HG02759 (cell line): Measurements from ENCODE around the gene CPLX1.
"Not testable (repeated sequence)": the region's sequence is repeated elsewhere in the genome, so short reads cannot be mapped to it uniquely, and the experiment has no call there.

Experiments
- ATAC-seq: cut with Tn5 transposase; IDR thresholded peaks from one replicate; pipeline ENCODE4 v1.9.1; 2021; ENCODE audit warnings: mild to moderate bottlenecking, moderate library complexity; ENCODE audit not compliant: unreplicated experiment

CPLX1 gene

DNA sequence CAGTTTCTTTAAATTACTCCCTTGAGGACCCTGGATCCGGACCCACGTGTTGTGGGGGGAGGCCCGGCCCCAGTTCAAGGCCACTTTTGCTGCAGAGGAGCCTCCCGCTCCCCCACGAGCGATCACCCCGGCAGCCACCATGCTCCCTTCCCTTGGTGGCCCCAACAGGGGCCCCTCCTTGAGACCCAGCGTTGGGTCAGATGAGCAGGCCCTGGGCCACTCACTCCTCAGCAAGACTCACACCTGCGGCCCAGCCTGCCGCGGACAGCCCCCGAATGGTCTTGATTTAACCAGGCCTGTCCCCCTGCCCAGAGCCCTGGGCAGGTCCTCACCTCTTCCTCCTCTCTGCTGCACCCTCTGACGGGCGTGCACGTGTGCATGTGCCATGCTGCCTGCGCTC lies 4.3 kb downstream of the CPLX1 start:
- no peak for ATAC-seq

DNA sequence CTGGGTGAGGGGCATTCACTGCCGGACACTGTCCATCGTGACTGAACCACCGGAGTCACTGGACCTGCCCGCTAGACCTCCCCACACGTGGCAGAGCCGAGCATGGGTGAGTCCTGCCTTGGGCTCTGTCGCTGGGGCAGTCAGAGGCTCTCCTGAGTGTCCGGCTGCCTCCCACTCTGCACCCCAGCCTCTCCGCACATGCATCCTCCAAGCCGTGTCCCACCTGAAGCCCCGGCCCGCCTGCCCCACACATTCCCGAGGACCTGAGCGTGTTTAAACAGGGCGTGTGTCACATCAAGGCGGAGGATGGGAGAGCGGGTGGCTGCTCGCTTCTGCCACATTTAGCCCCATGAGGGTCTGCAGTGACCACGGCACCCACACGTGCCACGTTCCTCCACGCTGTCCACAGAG lies 4.7 kb downstream of the CPLX1 start:
- no peak for ATAC-seq

DNA sequence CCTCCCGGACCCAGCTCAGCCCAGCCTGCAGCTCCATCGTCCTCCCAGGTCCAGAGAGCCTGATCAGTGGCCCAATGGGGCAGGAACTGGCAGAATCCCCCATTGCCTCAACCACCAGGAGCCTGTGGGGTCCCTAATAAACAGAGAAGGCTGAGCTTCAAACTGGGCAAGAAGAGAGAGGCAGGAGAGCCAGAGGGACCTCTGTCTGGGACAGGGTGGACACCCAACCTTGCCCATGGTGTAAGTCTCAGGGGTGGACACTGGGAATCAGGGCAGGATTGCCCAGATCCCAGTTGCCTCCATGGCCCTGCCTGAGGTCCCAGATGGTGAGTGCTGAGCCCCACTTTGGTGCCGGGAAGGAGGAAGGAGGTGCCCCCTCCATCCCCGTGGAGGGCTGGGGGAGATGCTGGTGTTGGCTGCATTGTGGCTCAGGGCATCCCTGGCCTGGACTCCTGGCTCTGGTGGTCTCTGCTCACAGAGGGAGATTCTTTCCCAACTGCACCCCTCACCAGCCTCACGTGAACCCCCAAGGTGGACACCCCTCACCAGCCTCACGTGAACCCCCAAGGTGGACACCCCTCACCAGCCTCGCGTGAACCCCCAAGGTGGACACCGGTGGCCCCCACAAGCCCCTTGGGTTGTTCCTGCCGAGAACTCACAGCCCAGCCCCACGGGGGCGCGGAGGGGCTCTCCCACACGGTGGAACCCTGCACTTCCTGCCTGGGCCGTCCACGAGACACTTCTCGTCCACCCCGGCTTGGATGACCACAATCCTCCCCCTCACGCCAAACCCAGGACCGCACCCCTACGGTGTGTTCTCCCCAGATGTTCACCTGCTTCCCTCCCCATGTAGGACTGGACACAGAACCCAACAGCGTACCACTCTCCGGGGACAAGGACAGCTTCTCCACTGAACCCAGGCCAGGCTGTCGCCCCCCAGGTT lies 5.4 kb downstream of the CPLX1 start:
- ATAC-seq: no peak

DNA sequence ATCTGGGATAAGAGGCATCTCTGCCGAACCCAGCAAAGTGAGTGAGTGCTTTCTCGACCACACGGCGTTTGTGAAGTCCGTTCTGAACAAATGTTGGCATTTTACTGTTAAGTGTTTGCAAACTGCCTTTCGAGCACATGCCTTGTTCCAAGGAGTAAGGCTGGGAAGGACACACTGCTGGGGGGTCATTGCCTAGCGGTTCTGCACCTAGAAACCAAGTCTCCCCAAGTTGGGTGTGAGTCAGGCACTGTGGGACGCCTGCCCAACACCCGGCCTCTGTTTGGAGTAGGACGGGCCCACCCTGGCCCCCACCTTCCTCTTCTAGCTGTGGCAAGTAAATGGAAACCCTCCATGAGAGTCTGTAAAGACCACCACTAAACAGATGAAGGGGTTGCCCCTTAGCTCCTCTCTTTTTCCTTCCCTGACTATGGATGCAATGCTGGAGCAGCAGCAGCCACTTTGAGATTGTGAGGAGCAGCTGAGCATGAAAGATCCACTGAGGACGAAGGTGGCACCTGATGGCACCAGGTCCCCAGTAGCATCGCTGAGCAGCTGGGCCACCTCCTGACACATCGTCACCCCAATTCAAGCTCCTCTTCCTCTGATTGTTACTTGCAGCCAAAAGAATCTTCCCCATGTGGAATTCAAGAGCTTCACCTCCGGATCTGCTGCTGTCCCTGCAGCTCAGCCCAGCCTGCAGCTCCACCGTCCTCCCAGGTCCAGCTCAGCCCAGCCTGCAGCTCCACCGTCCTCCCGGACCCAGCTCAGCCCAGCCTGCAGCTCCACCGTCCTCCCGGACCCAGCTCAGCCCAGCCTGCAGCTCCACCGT lies 6.3 kb downstream of the CPLX1 start:
- no peak for ATAC-seq

DNA sequence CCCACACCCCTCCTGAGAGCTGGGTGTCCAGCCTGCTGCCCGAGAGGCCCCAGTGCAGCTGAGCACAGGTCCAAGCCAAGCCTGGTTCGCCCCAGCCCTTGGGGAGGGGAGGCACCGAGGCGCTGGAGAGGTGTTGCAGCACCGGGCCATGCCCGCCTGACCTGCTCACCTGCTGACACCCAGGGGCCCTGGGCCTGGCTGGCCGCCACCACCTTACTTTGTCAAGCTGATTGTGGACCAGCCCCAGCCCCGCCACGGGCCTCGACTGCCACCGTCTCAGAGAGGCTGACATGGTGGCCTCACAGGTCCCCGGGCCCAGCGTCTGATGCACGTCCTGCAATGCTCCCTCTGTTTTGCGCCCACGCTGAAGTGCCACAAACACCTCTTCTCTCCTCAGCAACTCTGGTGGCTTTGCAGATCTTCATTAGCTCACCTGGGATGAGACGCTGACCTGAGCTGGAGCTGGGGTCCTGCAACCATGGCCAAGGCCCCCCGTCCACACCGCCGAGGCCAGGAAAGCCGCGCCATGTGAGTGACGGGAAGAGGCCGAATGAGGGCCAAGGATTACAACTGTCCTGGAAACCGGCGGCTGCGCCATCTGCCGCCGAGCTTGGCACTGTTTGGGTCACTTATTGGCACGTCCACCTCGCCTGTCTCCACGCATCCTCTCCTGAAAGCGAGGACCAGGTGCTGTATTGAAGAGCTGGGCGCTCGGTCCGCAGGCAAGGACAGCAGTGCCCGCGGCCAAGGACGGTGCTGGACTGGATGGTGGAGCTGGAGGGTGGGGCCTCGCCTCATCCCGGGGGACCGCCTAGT lies 7.6 kb downstream of the CPLX1 start:
- no peak for ATAC-seq

DNA sequence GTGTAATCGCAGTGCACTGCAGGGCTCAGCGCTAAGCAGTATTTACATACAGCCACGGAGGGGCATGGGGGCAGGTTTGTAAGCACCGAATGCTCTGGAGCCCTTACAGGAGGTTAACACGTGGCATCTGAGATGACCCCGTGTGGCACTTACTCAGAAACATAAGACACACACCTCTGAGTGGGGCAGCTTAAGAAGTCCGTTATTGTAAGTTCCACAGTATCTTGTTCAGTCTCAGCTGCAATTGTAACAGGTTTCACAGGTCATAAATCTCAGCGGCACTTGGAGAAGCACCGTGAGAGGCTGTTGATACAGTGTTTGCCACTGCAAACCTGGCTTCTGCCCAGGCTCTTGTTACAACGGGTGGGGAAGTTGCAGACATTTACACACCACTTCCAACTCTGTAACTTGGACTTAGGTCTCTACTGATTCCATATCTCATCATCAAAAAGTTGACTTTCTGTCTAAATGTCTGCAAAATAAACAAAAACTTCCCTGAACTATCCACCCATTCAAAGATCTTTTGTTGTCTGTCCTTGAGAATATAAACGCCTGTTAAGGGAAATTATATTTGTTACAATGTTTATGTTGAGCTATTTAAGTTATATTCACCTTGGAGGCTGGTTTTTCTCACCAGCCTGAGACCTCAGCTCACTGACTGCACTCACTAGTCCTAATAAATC lies 10.3 kb downstream of the CPLX1 start:
- ATAC-seq: no peak

DNA sequence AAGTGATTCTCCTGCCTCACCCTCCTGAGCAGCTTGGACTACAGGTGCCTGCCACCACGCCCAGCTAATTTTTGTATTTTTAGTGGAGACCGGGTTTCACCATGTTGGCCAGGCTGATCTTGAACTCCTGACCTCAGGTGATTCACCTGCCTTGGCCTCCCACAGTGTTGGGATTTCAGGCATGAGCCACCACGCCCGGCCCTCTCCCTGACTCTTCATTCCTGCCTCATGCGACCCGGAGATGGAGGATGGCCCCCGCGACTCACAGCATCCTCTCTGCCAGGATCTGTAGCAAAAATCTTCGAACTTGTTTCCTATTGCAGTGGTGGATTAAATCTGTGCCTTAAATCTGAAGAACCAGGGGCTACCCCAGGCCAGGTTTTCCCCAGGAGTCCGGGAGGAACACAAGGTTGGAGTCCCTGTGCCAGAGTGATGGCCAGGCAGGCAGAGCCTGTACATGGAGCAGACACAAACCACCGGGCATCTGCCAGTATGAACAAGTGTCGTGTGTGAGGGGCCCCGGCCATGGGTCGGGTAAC lies 11.5 kb downstream of the CPLX1 start:
- no peak for ATAC-seq

DNA sequence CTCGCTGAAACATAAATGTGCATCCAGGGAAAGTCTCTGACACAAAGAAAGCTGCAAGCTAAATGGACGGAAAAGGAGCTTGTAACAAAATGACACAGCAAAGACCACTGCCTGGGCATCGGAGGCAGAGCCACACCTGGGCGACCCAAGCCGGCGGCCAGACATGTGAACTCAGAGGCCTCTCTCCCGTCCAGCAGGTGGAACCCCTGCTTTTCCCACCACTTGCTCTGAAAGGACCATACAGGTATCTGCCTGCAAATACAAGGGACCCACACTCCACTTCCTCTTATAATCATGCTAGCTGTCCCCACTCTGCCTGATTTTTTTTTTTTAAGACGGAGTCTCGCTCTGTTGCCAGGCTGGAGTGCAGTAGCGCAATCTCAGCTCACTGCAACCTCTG lies 12.0 kb downstream of the CPLX1 start:
- ATAC-seq: no peak

DNA sequence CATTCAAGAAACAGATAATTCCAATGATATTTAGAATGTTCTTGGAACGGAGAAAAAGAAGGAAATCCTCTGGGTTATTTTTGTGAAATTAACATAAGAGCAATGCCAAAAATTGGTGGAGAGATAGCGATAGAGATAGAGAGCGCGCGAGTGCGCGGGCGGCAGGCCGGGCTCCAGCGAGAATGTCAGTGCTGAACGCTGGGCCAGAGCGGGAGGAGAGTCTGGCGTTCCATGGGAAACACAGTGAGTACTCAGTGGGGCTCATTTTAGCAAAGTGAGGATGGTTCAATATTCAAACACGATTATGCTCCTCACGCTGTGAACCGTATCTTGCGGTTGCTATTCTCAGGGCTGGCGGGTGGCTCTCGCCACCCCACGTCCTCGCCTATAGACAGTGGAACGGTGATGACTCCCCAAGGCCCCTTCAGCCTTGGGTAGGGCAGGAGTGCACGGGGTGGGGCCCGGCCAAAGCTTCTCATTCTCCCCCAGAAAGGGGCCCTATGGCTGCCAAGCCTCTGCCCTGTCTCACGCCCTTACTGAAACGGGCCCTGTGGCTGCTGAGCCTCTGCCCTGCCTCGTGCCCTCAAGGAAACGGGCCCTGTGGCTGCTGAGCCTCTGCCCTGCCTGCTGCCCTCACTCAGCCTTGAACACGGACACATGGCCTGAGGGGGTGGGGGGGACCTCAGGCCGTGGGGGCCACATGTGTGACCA lies 16.9 kb downstream of the CPLX1 start:
- no peak for ATAC-seq

DNA sequence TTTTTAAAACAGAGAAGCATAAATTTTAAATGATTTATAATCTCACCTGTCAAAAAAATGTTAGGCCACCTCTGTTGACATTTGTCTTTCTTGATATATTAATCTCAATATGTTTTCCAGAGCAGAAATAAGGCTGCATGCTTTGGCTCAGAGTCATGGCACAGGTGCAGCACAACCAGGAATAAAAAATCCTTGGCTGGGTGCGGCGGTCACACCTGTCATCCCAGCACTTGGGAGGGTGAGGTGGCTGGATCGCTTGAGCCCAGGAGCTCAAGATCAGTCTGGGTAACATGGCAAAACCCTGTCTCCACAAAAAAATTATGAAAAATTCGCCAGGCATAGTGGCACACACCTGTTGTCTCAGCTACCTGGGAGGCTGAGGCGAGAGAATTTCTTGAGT lies 18.1 kb downstream of the CPLX1 start:
- no peak for ATAC-seq

DNA sequence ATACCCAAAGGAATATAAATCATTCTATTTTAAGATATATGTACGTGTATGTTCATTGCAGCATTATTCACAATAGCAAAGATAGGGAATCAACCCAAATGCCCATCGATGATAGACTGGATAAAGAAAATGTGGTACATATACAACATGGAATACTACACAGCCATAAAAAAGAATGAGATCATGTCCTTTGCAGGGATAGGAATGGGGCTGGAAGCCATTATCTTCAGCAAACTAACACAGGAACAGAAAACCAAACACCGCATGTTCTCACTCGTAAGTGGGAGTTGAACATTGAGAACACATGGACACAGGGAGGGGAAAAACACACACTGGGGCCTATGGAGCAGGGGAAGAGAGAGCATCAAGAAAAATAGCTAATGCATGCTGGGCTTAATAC lies 18.9 kb downstream of the CPLX1 start:
- not testable (repeated sequence) for ATAC-seq

DNA sequence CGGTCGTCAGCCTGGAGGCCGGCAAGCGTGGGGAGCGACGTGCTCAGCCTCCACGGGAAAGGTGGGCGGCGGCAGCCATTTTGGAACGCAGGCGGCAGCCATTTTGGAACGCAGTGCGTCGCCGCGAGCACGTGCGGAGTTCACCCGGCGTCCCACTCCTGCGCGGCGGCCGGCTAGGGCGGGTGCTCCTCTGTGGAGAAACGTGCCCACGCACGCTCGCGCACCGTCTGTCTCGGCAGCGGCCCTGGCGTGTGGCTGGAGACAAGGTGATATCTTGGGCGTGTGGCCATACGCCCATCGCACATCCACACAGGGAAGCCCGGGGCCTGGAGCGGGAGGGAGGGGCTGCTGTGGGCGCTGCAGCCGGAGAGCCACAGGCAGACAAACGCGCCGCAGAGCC lies 21.1 kb downstream of the CPLX1 start:
- no peak for ATAC-seq

DNA sequence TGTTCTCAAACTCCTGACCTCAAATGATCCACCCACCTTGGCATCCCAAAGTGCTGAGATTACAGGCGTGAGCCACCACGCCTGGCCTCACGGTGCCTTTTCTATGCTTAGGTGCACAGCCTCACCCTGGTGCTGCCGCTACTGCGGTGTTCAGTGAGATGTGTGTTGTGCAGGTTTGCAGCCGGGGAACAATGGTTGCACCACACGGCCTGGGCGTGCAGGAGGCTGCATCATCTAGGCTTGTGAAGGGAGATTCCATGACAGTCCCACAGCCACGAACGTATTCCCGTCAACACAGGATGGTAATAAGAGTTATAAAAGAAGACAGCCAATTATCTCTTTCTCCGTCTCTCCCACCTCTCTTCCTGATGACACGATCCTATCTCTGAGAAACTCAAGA lies 22.0 kb downstream of the CPLX1 start:
- no peak for ATAC-seq

DNA sequence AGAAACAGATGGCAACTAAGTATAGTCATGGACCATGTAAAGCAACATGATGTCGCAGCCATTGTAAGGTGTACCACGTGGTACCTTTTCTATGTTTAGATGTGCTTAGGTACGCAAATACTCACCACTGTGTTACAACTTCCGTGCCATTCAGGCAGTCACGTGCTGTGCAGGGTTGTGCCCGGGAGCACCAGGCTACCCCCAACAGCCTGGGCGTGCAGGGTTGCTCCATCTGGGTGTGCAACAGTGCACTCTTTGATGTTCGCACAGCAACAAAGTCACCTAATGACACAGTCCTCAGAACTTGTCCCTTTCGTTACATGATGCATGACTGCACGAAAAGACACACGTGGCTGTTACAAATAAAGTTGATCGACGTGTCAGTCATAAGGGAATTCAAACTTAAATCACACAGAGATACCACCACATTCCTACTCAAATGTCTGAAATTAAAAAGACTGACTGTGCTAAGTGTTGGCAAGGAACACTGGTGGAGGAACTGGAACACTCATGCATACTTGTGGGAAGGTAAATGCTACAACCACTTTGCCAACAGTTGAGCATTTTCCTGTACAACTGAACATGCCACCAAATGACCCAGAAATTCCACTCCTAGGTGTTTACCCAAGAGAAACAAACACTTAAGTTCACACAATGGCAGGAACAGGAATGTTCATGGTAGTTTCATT lies 24.3 kb downstream of the CPLX1 start:
- no peak for ATAC-seq

DNA sequence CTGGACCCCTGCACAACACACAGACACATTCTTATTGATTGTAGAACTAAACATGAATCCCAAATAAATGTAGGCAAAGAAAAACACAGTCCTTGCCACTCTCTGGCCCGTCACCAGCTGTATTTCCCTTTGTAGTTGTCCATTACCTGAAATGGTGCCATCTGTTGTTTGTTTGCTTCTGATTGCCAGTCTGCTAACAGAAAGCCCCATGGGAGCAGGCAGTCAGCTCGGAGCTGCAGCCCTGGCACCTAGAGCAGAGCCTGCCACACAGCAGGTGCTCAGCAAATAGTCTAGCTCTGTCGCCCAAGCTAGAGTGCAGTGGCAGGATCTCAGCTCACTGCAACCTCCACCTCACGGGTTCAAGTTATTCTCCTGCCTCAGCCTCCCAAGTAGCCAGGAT lies 28.9 kb downstream of the CPLX1 start:
- no peak for ATAC-seq

DNA sequence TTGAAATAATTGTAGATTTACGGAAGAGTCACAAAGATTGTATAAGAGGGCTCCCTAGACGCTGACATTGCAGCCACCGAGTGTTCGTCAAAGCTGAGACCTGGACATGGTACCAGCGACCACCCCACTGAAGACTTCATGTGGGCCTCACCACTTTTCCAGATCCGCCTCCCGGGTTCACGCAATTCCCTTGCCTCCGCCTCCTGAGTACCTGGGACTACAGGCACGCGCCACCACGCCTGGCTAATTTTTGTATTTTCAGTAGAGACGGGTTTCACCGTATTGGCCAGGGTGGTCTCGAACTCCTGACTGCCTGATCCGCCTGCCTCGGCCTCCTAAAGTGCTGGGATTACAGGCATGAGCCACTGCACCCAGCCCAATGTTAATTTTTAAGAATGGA lies 29.7 kb downstream of the CPLX1 start:
- no peak for ATAC-seq

DNA sequence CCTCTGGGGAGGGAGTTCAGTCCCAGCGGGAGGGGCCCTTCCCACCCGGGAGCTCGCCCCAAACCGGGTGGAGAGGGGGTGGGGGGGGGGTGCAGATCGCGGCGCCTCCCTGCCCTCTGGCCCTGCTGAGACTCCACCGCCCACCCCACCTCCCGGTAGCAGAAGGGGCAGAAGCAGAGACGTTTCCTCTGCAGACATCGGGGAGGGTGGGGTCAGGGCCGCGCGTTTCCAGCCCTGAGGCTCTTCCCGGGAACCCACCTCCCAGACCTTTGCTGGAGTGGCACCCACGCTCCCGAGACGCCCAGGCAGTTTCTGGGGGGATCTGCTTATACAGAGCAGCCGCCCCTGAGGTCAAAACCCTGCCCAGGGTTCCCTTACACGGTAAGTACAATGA lies 30.2 kb downstream of the CPLX1 start:
- no peak for ATAC-seq

DNA sequence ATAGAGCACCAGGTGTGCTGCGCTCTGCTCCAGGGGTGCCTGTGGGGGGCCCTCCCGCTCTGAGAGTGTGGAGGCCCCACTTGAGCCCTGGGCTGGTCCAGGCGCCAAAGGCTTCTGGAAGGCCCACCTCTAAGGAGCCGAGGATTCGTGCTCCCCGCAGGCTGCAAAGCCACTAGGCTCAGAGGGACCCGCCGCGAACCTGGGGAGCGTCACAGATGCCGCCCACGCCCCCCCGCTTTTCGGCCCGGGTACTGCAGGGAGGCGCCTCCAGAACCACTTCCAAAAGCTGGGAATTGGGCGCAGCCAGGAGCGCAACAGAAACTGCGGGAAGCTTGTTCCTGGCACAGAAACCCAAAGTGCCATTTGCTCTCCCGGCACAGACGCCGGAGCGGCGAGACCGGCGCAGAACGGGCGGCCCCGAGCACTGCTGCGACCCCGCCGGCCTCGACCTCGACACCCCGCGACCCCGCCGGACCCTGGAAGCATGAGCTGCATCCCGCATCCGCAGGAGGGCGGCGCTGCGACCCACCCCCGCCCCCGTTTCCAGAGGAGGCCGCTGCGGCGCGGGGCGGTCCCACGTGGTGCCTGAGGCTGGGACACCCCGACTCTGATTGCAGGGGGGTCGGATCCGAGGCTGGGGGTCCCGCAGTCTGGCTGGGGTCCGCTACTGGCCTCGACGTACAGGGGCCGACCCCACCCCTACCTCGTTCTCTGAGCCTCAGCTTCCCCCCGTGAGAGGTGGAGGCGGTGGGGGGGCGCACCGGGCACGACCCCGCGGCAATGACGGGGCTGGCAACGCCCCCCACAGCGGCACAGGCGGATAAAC lies 30.8 kb downstream of the CPLX1 start:
- ATAC-seq: no peak
